ENCODE measurements around the gene KCNIP1. TPM values are rescaled to one million over a fixed set of nuclear protein-coding genes. Genes with fewer than 3 reads are reported as not detected.

The KCNIP1 gene
- polyA plus RNA-seq, 1 donor (not counting 4 experiments of a cell fraction or from before 2014, with no cell fraction given): not detected

DNA sequence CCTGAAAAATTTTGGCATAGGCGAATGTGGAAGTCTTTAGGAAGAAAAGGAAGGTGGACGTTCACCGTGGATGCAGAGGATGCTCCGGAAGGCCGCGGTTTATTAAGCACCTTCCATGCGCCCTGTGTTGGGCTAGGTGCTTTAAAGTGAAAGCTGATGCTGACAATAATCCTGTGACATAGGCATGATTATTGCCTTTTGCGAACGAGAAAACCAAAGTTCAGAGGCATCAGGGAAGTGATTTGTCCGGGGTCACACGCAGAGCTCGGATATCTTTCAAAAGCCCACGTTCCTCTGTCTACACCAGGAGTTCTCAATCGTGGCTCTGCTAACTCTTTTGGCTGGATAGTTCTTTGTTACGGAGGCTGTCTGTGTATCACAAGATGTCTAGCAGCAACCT lies 267.7 kb downstream of the KCNIP1 start:
- Histone ChIP-seq H2AFZ (ENCODE audit: control insufficient read depth, low read length) (no peak overlapping the region), H4K20me1 (ENCODE audit: control insufficient read depth, extremely low read depth, insufficient read depth, low read length) (no peaks in the 10 kb centered on the region), H3K4me1 (ENCODE audit: control insufficient read depth, extremely low read depth, insufficient read depth, low read length) (no peaks in the 10 kb centered on the region), H3K9me3 (ENCODE audit: control insufficient read depth, low read depth, low read length) (no peaks in the 10 kb centered on the region), H3K27me3 (ENCODE audit: control insufficient read depth, extremely low read depth, insufficient read depth, low read length) (no peaks in the 10 kb centered on the region), H3K4me2 (ENCODE audit: control insufficient read depth, extremely low read depth, insufficient read depth, low read depth, low read length) (no peak overlapping the region), H3K9ac (ENCODE audit: control insufficient read depth, extremely low read depth, insufficient read depth, low read length) (no peak overlapping the region), H3K36me3 (ENCODE audit: control insufficient read depth in 2 of 2, extremely low read depth in 1 of 2, insufficient read depth in 2 of 2, low read length in 2 of 2) (no peaks in the 10 kb centered on the region), H3K9me1 (ENCODE audit: control insufficient read depth, extremely low read depth, insufficient read depth, low read length) (no peaks in the 10 kb centered on the region), H3K27ac (ENCODE audit: control insufficient read depth, insufficient read depth, low read length) (no peak overlapping the region), H3K79me2 (ENCODE audit: control insufficient read depth, insufficient read depth, low read length) (no peaks in the 10 kb centered on the region), H3K4me3 (ENCODE audit: control insufficient read depth in 2 of 3, extremely low read depth in 1 of 3, insufficient read depth in 2 of 3, low read depth in 1 of 3, low read length in 3 of 3) (no peak overlapping the region)
- DNase-seq (ENCODE audit: low read depth, low spot score) (no peak), FAIRE-seq (no peak)
- TF ChIP-seq, protein P1, sequence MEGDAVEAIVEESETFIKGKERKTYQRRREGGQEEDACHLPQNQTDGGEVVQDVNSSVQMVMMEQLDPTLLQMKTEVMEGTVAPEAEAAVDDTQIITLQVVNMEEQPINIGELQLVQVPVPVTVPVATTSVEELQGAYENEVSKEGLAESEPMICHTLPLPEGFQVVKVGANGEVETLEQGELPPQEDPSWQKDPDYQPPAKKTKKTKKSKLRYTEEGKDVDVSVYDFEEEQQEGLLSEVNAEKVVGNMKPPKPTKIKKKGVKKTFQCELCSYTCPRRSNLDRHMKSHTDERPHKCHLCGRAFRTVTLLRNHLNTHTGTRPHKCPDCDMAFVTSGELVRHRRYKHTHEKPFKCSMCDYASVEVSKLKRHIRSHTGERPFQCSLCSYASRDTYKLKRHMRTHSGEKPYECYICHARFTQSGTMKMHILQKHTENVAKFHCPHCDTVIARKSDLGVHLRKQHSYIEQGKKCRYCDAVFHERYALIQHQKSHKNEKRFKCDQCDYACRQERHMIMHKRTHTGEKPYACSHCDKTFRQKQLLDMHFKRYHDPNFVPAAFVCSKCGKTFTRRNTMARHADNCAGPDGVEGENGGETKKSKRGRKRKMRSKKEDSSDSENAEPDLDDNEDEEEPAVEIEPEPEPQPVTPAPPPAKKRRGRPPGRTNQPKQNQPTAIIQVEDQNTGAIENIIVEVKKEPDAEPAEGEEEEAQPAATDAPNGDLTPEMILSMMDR (optimal IDR thresholded peaks at IDR 0.05 in 1 of 3, IDR thresholded peaks at IDR 0.05 in 1 of 3, conservative IDR thresholded peaks at IDR 0.05 in 1 of 3; ENCODE audit: extremely low read depth in 1 of 3, insufficient read depth in 2 of 3, low read length in 3 of 3): no peak
- TF ChIP-seq EZH2 (IDR thresholded peaks at IDR 0.05; ENCODE audit: low read length): no peak
- dilution Hi-C loops (cut with MboI; ENCODE audit: extremely low pct_ligation_motif_present, low sequenced_read_pairs): no loop called here

DNA sequence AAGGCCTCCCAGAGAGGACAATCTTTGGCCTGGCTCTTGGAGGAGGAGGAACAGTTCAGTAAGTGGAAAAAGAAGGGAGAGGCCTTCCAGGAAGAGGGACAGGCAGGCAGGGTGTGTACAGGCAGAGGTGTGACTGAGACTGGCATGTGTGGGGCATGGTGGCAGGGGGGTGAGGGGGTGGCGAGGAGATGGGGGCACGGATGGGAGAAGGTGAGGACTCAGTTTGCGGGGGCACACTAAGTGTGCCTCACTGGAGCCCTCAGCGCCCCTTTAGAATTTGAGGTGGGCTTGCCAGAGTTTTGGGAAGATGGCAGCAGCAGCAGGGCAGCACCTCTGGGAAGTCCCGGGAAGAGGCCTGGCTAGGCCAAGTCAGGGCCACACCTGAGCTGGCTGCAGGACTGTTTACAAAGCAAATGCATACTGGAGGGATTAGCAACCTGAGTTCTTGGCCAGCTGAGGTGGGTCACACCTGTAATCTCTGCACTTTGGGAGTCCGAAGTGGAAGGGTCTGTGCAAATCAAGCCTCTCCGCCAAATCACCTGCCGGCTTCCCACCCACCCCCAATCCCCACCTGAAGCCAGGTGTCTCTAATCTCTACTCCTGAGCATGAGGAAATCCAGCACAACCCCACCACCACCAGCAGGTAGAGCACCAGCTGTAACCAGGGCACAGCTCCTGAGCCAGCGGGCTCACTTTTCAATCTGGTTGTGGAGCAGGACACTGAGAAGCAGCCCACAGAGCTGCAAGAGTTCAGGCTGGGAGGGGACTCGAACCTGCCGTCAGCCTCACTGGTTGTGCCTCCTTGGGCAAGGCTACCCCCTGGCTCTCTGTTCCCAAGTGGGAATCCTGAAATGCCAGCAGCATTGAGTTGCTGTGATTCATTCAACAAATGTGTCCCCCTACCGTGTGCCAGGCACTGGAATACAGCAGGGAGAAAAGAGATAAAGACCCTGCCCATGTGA lies 269.5 kb downstream of the KCNIP1 start:
- no peak overlapping the region for H3K4me2 ChIP-seq (ENCODE audit: control insufficient read depth, extremely low read depth, insufficient read depth, low read depth, low read length)
- no peaks in the 10 kb centered on the region for H3K9me3 ChIP-seq (ENCODE audit: control insufficient read depth, low read depth, low read length)
- dilution Hi-C loops (cut with MboI; ENCODE audit: extremely low pct_ligation_motif_present, low sequenced_read_pairs): no loop called here
- H3K4me1 ChIP-seq (ENCODE audit: control insufficient read depth, extremely low read depth, insufficient read depth, low read length): no peaks in the 10 kb centered on the region
- H3K36me3 ChIP-seq (ENCODE audit: control insufficient read depth in 2 of 2, extremely low read depth in 1 of 2, insufficient read depth in 2 of 2, low read length in 2 of 2): no peaks in the 10 kb centered on the region
- DNase-seq (ENCODE audit: low read depth, low spot score): no peak
- no peaks in the 10 kb centered on the region for H3K27me3 ChIP-seq (ENCODE audit: control insufficient read depth, extremely low read depth, insufficient read depth, low read length)
- no peaks in the 10 kb centered on the region for H4K20me1 ChIP-seq (ENCODE audit: control insufficient read depth, extremely low read depth, insufficient read depth, low read length)
- no peaks in the 10 kb centered on the region for H3K9me1 ChIP-seq (ENCODE audit: control insufficient read depth, extremely low read depth, insufficient read depth, low read length)
- no peak overlapping the region for H3K4me3 ChIP-seq (ENCODE audit: control insufficient read depth in 2 of 3, extremely low read depth in 1 of 3, insufficient read depth in 2 of 3, low read depth in 1 of 3, low read length in 3 of 3)
- no peak for FAIRE-seq
- no peak overlapping the region for H3K27ac ChIP-seq (ENCODE audit: control insufficient read depth, insufficient read depth, low read length)
- TF ChIP-seq, protein P1 (optimal IDR thresholded peaks at IDR 0.05 in 1 of 3, IDR thresholded peaks at IDR 0.05 in 1 of 3, conservative IDR thresholded peaks at IDR 0.05 in 1 of 3; ENCODE audit: extremely low read depth in 1 of 3, insufficient read depth in 2 of 3, low read length in 3 of 3): no peak
- TF ChIP-seq EZH2 (IDR thresholded peaks at IDR 0.05; ENCODE audit: low read length): no peak
- H3K79me2 ChIP-seq (ENCODE audit: control insufficient read depth, insufficient read depth, low read length): no peaks in the 10 kb centered on the region
- no peak overlapping the region for H2AFZ ChIP-seq (ENCODE audit: control insufficient read depth, low read length)
- H3K9ac ChIP-seq (ENCODE audit: control insufficient read depth, extremely low read depth, insufficient read depth, low read length): no peak overlapping the region

All from keratinocyte (primary cell).